ENCODE results near the gene DISP3. TPM values are rescaled to one million over a fixed set of nuclear protein-coding genes. Genes with fewer than 3 reads are reported as not detected.

Gene DISP3
- total and polyA plus RNA-seq, 4 donors, result 0.10 to 0.12 TPM; not detected in 2

DNA sequence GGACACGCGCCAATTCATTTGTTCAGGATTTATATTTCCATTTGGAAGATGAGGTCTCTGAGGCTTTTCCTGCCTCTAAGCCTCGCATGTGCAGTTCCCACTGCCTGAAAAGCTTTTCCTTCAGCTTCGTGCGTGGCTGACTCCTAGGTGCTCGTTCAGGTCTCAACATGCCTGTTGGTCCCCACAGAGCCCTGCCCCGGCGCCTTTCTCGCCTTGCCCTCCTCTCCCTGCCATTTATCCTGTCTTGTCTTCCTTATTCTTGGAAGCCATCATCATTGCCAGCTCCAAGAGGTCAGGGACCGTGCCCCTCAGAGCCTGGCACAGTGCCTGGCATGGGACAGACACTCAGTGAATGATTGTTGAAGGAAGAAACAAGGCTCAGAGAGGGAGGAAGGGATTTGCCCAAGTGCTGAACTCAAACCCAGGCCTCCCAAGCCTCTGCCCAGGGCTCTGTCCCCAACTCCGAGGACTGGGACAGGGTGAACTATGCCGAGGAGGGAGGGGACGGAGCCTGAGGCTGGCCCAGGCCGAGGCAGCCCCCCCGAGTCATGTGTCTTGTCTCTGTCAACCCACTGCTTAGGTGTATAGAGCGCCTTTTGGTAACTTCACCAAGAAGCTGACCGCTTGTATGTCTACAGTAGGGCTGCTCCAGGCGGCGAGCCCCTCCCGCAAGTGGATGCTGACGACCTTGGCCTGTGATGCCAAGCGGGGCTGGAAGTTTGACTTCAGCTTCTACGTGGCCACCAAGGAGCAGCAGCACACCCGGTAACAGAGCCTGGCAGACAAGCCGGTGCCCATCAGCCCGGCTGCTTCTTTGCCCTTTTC lies 47.3 kb downstream of the DISP3 start:
- DNase-seq, result no peak
- Histone ChIP-seq H3K27me3 (ENCODE audit: control insufficient read depth in 1 of 2, insufficient read depth in 2 of 2, low read length in 1 of 2) (no peaks in the 10 kb centered on the region), H3K4me1 (ENCODE audit: control insufficient read depth in 1 of 2, insufficient read depth in 2 of 2, low read length in 2 of 2) (no peaks in the 10 kb centered on the region), H3K27ac (ENCODE audit: low read depth in 1 of 2, low read length in 2 of 2) (no peak overlapping the region), H3K4me3 (ENCODE audit: low read length in 2 of 2) (no peak overlapping the region), H3K36me3 (ENCODE audit: control insufficient read depth in 1 of 2, insufficient read depth in 2 of 2, low read length in 1 of 2) (no peaks in the 10 kb centered on the region), H3K9me3 (ENCODE audit: control insufficient read depth, low read length) (no peaks in the 10 kb centered on the region)
- intact Hi-C loops (cut with DNase I), result no loop called here
- WGBS, 2 donors, result 80 to 84% methylated on average over 26 of the region's 26 CpGs
- ATAC-seq (ENCODE audit: low FRiP score), result no peak

- H3K4me1 ChIP-seq (ENCODE audit: control insufficient read depth in 1 of 2, insufficient read depth in 2 of 2, low read length in 2 of 2), result no peaks in the 10 kb centered on the region
- no peaks in the 10 kb centered on the region for H3K9me3 ChIP-seq (ENCODE audit: control insufficient read depth, low read length)
- H3K27ac ChIP-seq (ENCODE audit: low read depth in 1 of 2, low read length in 2 of 2), result no peak overlapping the region
- DNase-seq (no peak), ATAC-seq (ENCODE audit: low FRiP score) (no peak)
- intact Hi-C loops (cut with DNase I), result no loop called here
- no peak overlapping the region for H3K4me3 ChIP-seq (ENCODE audit: low read length in 2 of 2)
- H3K27me3 ChIP-seq (ENCODE audit: control insufficient read depth in 1 of 2, insufficient read depth in 2 of 2, low read length in 1 of 2), result no peaks in the 10 kb centered on the region
- 85 to 89% methylated on average over 13 of the region's 13 CpGs for WGBS, 2 donors
- H3K36me3 ChIP-seq (ENCODE audit: control insufficient read depth in 1 of 2, insufficient read depth in 2 of 2, low read length in 1 of 2), result no peaks in the 10 kb centered on the region
Observed at GRCh38 chr1:11527541-11528452, 48.8 kb downstream of the DISP3 start.

GRCh38 chr1:11528611-11529261 lies 49.8 kb downstream of the DISP3 start:
- WGBS, 2 donors, result 77 to 79% methylated on average over 13 of the region's 13 CpGs
- ATAC-seq (ENCODE audit: low FRiP score) (no peak), DNase-seq (no peak)
- Histone ChIP-seq H3K4me3 (ENCODE audit: low read length in 2 of 2) (no peak overlapping the region), H3K9me3 (ENCODE audit: control insufficient read depth, low read length) (no peaks in the 10 kb centered on the region), H3K27ac (ENCODE audit: low read depth in 1 of 2, low read length in 2 of 2) (no peak overlapping the region), H3K36me3 (ENCODE audit: control insufficient read depth in 1 of 2, insufficient read depth in 2 of 2, low read length in 1 of 2) (no peaks in the 10 kb centered on the region), H3K27me3 (ENCODE audit: control insufficient read depth in 1 of 2, insufficient read depth in 2 of 2, low read length in 1 of 2) (no peaks in the 10 kb centered on the region), H3K4me1 (ENCODE audit: control insufficient read depth in 1 of 2, insufficient read depth in 2 of 2, low read length in 2 of 2) (no peaks in the 10 kb centered on the region)
- intact Hi-C loops (cut with DNase I), result no loop called here

DNA sequence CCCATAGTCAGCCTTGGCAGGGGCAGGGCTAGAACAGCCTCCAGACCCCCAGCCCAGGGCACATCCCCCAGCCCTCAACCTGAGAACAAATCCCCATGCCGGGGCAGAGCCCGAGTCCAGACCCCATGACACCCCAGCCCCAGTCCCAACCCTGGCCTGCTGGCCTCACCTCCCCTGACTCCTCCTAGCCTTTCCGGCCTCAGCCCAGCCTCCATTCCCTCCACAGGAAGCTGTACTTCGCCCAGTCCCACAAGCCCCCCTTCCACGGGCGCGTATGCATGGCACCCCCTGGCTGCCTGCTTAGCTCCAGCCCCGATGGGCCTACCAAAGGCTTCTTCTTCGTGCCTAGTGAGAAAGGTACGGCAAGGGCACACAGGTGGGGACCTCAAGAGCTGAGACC lies 50.4 kb downstream of the DISP3 start:
- Histone ChIP-seq H3K4me1 (ENCODE audit: control insufficient read depth in 1 of 2, insufficient read depth in 2 of 2, low read length in 2 of 2) (no peaks in the 10 kb centered on the region), H3K9me3 (ENCODE audit: control insufficient read depth, low read length) (no peaks in the 10 kb centered on the region), H3K27me3 (ENCODE audit: control insufficient read depth in 1 of 2, insufficient read depth in 2 of 2, low read length in 1 of 2) (no peaks in the 10 kb centered on the region), H3K4me3 (ENCODE audit: low read length in 2 of 2) (no peak overlapping the region), H3K36me3 (ENCODE audit: control insufficient read depth in 1 of 2, insufficient read depth in 2 of 2, low read length in 1 of 2) (no peaks in the 10 kb centered on the region), H3K27ac (ENCODE audit: low read depth in 1 of 2, low read length in 2 of 2) (no peak overlapping the region)
- no peak for ATAC-seq (ENCODE audit: low FRiP score)
- WGBS, 2 donors, result 84 to 86% methylated on average over 10 of the region's 10 CpGs
- DNase-seq, result no peak
- intact Hi-C loops (cut with DNase I), result no loop called here

- 85 to 88% methylated on average over 34 of the region's 34 CpGs for WGBS, 2 donors
- Histone ChIP-seq H3K27me3 (ENCODE audit: control insufficient read depth in 1 of 2, insufficient read depth in 2 of 2, low read length in 1 of 2) (no peaks in the 10 kb centered on the region), H3K4me1 (ENCODE audit: control insufficient read depth in 1 of 2, insufficient read depth in 2 of 2, low read length in 2 of 2) (no peaks in the 10 kb centered on the region), H3K4me3 (ENCODE audit: low read length in 2 of 2) (no peak overlapping the region), H3K9me3 (ENCODE audit: control insufficient read depth, low read length) (no peaks in the 10 kb centered on the region), H3K36me3 (ENCODE audit: control insufficient read depth in 1 of 2, insufficient read depth in 2 of 2, low read length in 1 of 2) (no peaks in the 10 kb centered on the region), H3K27ac (ENCODE audit: low read depth in 1 of 2, low read length in 2 of 2) (no peak overlapping the region)
- DNase-seq (no peak), ATAC-seq (ENCODE audit: low FRiP score) (no peak)
- intact Hi-C loops (cut with DNase I), result no loop called here
Observed at GRCh38 chr1:11529763-11530730, 51.1 kb downstream of the DISP3 start.

- intact Hi-C loops (cut with DNase I), result no loop called here
- DNase-seq, result no peak
- no peaks in the 10 kb centered on the region for H3K4me1 ChIP-seq (ENCODE audit: control insufficient read depth in 1 of 2, insufficient read depth in 2 of 2, low read length in 2 of 2)
- no peaks in the 10 kb centered on the region for H3K27me3 ChIP-seq (ENCODE audit: control insufficient read depth in 1 of 2, insufficient read depth in 2 of 2, low read length in 1 of 2)
- 74 to 78% methylated on average over 15 of the region's 15 CpGs for WGBS, 2 donors
- no peak for ATAC-seq (ENCODE audit: low FRiP score)
- no peak overlapping the region for H3K27ac ChIP-seq (ENCODE audit: low read depth in 1 of 2, low read length in 2 of 2)
- no peaks in the 10 kb centered on the region for H3K36me3 ChIP-seq (ENCODE audit: control insufficient read depth in 1 of 2, insufficient read depth in 2 of 2, low read length in 1 of 2)
- no peak overlapping the region for H3K4me3 ChIP-seq (ENCODE audit: low read length in 2 of 2)
- no peaks in the 10 kb centered on the region for H3K9me3 ChIP-seq (ENCODE audit: control insufficient read depth, low read length)
Observed at GRCh38 chr1:11530731-11531311, 51.9 kb downstream of the DISP3 start.

DNA sequence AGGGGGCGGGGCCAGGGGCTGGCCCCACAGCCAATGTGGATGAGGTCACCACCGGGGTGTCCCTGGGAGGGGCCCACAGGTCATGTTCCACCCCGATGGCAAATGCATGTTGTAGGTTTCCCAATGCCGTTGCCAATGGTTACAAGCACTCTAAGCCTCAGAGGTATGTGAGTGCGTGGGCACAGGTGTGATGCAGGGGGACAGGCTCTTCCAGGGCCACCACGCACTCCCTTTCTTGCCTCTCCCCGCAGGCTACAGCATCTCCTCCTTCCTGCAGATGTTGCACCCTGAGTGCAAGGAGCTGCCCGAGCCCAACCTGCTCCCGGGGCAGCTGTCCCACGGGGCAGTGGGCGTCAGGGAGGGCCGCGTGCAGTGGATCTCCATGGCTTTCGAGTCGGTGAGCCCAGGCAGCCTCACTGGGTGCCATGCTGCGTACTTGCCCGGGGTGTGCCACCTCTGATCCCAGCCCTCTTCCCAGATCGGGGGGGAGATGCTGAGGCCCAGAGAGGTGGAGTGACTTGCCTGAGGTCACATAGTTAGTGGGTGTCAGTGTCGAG lies 52.4 kb downstream of the DISP3 start:
- intact Hi-C loops (cut with DNase I), result no loop called here
- Histone ChIP-seq H3K4me1 (ENCODE audit: control insufficient read depth in 1 of 2, insufficient read depth in 2 of 2, low read length in 2 of 2) (no peaks in the 10 kb centered on the region), H3K27ac (ENCODE audit: low read depth in 1 of 2, low read length in 2 of 2) (no peak overlapping the region), H3K36me3 (ENCODE audit: control insufficient read depth in 1 of 2, insufficient read depth in 2 of 2, low read length in 1 of 2) (no peaks in the 10 kb centered on the region), H3K4me3 (ENCODE audit: low read length in 2 of 2) (no peak overlapping the region), H3K27me3 (ENCODE audit: control insufficient read depth in 1 of 2, insufficient read depth in 2 of 2, low read length in 1 of 2) (no peaks in the 10 kb centered on the region), H3K9me3 (ENCODE audit: control insufficient read depth, low read length) (no peaks in the 10 kb centered on the region)
- 64 to 68% methylated on average over 19 of the region's 19 CpGs for WGBS, 2 donors
- ATAC-seq (ENCODE audit: low FRiP score) (no peak), DNase-seq (no peak)
